22Rv1 (cell line): Measurements from ENCODE around the gene DOK6.

Source experiments
- ZFX ChIP-seq: fragments of 450-650 bp; IDR thresholded peaks from 2 replicates; pipeline ENCODE4 v1.6.1; 2017; ENCODE audit warnings: antibody characterized with exemption, borderline replicate concordance
- TF ChIP-seq, protein P1 (sequence below): fragments of 450-650 bp; IDR thresholded peaks from 2 replicates; pipeline ENCODE4 v1.5.1; 2017; ENCODE audit warnings: mild to moderate bottlenecking

DNA sequence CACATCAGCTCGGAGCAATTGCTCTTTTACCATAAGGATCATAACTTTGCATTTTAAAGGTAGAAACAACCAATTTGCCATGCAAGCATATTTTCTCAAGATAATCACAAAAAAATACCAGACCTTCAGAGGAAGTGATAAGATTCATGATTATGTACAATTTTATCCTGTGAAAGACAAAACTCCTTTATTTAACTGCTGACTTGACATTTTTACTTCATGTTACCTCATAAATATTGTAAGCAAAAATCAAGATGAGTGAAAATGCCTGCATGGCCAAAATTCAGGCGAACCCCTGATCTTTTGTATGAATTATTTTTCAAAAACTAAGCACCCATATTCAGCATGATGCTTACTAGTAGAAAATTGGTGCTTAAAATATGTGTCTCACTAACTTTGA lies 300.6 kb downstream of the DOK6 start:
- TF ChIP-seq, protein P1, sequence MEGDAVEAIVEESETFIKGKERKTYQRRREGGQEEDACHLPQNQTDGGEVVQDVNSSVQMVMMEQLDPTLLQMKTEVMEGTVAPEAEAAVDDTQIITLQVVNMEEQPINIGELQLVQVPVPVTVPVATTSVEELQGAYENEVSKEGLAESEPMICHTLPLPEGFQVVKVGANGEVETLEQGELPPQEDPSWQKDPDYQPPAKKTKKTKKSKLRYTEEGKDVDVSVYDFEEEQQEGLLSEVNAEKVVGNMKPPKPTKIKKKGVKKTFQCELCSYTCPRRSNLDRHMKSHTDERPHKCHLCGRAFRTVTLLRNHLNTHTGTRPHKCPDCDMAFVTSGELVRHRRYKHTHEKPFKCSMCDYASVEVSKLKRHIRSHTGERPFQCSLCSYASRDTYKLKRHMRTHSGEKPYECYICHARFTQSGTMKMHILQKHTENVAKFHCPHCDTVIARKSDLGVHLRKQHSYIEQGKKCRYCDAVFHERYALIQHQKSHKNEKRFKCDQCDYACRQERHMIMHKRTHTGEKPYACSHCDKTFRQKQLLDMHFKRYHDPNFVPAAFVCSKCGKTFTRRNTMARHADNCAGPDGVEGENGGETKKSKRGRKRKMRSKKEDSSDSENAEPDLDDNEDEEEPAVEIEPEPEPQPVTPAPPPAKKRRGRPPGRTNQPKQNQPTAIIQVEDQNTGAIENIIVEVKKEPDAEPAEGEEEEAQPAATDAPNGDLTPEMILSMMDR = no peak
- no peak for TF ChIP-seq ZFX
